ENCODE measurements around the gene BMP4. TPM values are rescaled to one million over a fixed set of nuclear protein-coding genes. Genes with fewer than 3 reads are reported as not detected.

BMP4 gene
- total RNA-seq, 4 donors from 2014 or later: 12.1 to 53.6 (median 20.2) TPM

DNA sequence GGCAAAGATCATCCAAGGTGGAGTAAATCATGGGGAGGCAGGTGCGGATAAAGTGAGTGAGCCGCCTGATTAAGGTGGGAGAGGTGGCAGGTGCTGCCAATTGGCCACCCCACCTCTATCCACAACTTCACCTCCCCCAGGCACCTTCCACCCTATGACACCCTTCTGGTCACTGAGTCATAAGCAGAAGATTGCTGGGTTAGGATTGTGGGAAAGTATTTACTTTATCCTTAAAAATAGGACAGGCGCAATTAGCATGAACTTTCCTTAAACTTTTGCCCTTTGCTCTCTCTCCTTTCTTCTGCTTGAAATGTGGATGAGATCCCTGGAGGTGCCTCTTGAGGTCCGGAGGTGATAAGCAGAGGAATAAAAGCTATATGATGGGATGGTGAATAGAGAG, 14.9 kb upstream of the BMP4 start:
- DNase-seq: no peak
- Histone ChIP-seq H3K4me3 (no peak overlapping the region), H3K27ac (no peak overlapping the region), H3K9me3 (no peaks in the 10 kb centered on the region), H3K27me3 (no peaks in the 10 kb centered on the region), H3K36me3 (no peaks in the 10 kb centered on the region), H3K4me1 (no peaks in the 10 kb centered on the region)
- TF ChIP-seq CTCF (IDR thresholded peaks at IDR 0.05): no peak
- no peak for TF ChIP-seq POLR2A (IDR thresholded peaks at IDR 0.05)

- H3K27ac ChIP-seq: no peak overlapping the region
- TF ChIP-seq CTCF (IDR thresholded peaks at IDR 0.05) (no peak), POLR2A (IDR thresholded peaks at IDR 0.05) (no peak)
- H3K27me3 ChIP-seq: no peaks in the 10 kb centered on the region
- no peaks in the 10 kb centered on the region for H3K36me3 ChIP-seq
- no peak for DNase-seq
- no peak overlapping the region for H3K4me3 ChIP-seq
- no peaks in the 10 kb centered on the region for H3K9me3 ChIP-seq
- H3K4me1 ChIP-seq: no peaks in the 10 kb centered on the region
These were observed 12.7 kb upstream of the BMP4 start for GRCh38 chr14:53969326-53969725.

DNA sequence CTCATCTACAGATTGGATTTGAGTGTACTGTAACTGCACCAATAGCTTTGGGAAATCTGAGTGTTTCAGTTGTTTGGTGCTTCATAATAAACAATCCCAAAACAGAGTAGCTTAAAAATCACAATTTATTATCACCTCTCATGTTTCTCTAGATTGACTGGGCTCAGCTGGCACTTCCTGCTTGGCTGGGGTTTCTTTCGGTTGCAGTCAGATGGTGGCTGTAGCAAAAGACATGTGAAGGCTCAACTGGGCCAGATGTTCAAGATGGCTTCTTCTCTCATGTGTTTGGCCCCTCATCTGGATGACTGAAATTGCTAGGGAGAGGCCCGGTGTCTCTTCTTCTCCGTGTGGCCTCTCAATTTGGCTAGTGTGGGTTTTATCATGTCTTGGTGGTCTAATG, 12.1 kb upstream of the BMP4 start:
- TF ChIP-seq POLR2A (IDR thresholded peaks at IDR 0.05) (no peak), CTCF (IDR thresholded peaks at IDR 0.05) (no peak)
- DNase-seq: no peak
- H3K4me1 ChIP-seq: peaks cover 0 to 1% (median 0%) of the 10 kb centered on the region in 4 donors
- no peak overlapping the region for H3K27ac ChIP-seq
- H3K4me3 ChIP-seq: no peak overlapping the region
- no peaks in the 10 kb centered on the region for H3K36me3 ChIP-seq
- H3K9me3 ChIP-seq: no peaks in the 10 kb centered on the region
- H3K27me3 ChIP-seq: no peaks in the 10 kb centered on the region

GRCh38 chr14:53967606-53968005, 11.0 kb upstream of the BMP4 start:
- DNase-seq: peak in 1 of 3 donors; percentile 51
- no peaks in the 10 kb centered on the region for H3K9me3 ChIP-seq
- H3K36me3 ChIP-seq: no peaks in the 10 kb centered on the region
- TF ChIP-seq CTCF (IDR thresholded peaks at IDR 0.05) (no peak), POLR2A (IDR thresholded peaks at IDR 0.05) (no peak)
- peaks cover 0 to 11% (median 0%) of the 10 kb centered on the region in 4 donors for H3K4me1 ChIP-seq
- no peaks in the 10 kb centered on the region for H3K27me3 ChIP-seq
- H3K27ac ChIP-seq: no peak overlapping the region
- H3K4me3 ChIP-seq: no peak overlapping the region

DNA sequence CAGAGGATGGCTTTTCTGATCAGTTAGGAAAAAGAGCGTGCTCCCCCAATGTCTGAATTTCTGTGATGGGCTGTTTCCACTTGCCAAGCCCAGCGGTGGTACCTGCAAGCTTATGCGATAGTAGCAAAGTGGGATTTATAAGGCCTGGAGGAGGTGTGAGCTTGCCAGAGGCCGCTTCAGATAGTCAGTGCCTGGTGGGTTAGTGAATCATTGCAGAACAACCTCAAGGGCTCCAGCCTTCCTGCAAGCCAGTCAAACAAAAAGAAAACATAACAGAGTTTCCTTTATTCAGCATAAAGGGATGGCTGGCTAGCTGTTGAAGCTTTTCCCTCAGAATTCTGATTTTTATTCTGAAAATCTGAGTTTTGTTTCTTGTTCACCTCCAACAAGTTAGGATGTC, 7.6 kb upstream of the BMP4 start:
- Histone ChIP-seq H3K27me3 (no peaks in the 10 kb centered on the region), H3K4me1 (peaks cover 0 to 11% (median 0%) of the 10 kb centered on the region in 4 donors), H3K4me3 (no peak overlapping the region), H3K36me3 (no peaks in the 10 kb centered on the region), H3K9me3 (no peaks in the 10 kb centered on the region), H3K27ac (no peak overlapping the region)
- DNase-seq: no peak
- TF ChIP-seq POLR2A (IDR thresholded peaks at IDR 0.05): no peak
- TF ChIP-seq CTCF (IDR thresholded peaks at IDR 0.05): no peak

Data from Peyer's patch (tissue), 4 donors.